ENCODE data around the gene SMC3. TPM values are rescaled to one million over a fixed set of nuclear protein-coding genes. Genes with fewer than 3 reads are reported as not detected.
A peak's percentile ranks its signal among the peaks of the same experiment; 100 is the strongest.

SMC3 gene
- total RNA-seq, 1 experiment from 2014 or later = 64.3 TPM

- TF ChIP-seq, protein P1, sequence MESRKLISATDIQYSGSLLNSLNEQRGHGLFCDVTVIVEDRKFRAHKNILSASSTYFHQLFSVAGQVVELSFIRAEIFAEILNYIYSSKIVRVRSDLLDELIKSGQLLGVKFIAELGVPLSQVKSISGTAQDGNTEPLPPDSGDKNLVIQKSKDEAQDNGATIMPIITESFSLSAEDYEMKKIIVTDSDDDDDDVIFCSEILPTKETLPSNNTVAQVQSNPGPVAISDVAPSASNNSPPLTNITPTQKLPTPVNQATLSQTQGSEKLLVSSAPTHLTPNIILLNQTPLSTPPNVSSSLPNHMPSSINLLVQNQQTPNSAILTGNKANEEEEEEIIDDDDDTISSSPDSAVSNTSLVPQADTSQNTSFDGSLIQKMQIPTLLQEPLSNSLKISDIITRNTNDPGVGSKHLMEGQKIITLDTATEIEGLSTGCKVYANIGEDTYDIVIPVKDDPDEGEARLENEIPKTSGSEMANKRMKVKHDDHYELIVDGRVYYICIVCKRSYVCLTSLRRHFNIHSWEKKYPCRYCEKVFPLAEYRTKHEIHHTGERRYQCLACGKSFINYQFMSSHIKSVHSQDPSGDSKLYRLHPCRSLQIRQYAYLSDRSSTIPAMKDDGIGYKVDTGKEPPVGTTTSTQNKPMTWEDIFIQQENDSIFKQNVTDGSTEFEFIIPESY (IDR thresholded peaks at IDR 0.05; ENCODE audit: extremely low read depth, insufficient replicate concordance, low read length) = no peak
- no peak for TF ChIP-seq ELF1 (IDR thresholded peaks at IDR 0.05; ENCODE audit: borderline replicate concordance, low read depth)
- no peak for TF ChIP-seq SIN3A (IDR thresholded peaks at IDR 0.05; ENCODE audit: low read depth)
- TF ChIP-seq, protein P2, sequence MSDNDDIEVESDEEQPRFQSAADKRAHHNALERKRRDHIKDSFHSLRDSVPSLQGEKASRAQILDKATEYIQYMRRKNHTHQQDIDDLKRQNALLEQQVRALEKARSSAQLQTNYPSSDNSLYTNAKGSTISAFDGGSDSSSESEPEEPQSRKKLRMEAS (IDR thresholded peaks at IDR 0.05) = no peak
- no peak for TF ChIP-seq ZNF274 (IDR thresholded peaks at IDR 0.05; ENCODE audit: low read depth, low read length)
- TF ChIP-seq EZH2 (IDR thresholded peaks at IDR 0.05) = no peak
- TF ChIP-seq CEBPB (IDR thresholded peaks at IDR 0.05; ENCODE audit: low read depth) = no peak
Measured at GRCh38 chr10:110608087-110608486, 40.6 kb downstream of the SMC3 start (continued).

GRCh38 chr10:110609605-110610004, 42.1 kb downstream of the SMC3 start:
- ATAC-seq = peak; percentile 78
- no TSS peak for BruUV-seq (replicated peaks)

More at GRCh38 chr10:110609605-110610004, 42.1 kb downstream of the SMC3 start:
- Histone ChIP-seq H3K79me2 (ENCODE audit: insufficient read depth, low read length) (no peaks in the 10 kb centered on the region), H3K9ac (ENCODE audit: low read length) (no peak overlapping the region), H2AFZ (ENCODE audit: low read depth, low read length, poor library complexity, severe bottlenecking) (no peak overlapping the region), H3K9me2 (ENCODE audit: insufficient read depth) (no peaks in the 10 kb centered on the region), H3K27me3 (ENCODE audit: insufficient read depth, low read length) (0 out of 2 replicates have a peak, but pooled peaks cover 4% of the 10 kb centered on the region), H4K20me1 (ENCODE audit: insufficient read depth) (no peaks in the 10 kb centered on the region), H3K4me2 (ENCODE audit: low read length) (no peak overlapping the region), H3K27ac (ENCODE audit: low read depth, low read length) (no peak overlapping the region), H3K4me1 (ENCODE audit: control insufficient read depth in 1 of 2, insufficient read depth in 2 of 2, low read length in 2 of 2) (peaks cover 0 to 9% of the 10 kb centered on the region in 2 experiments; a peak in 1 of 4 replicates), H3K9me3 (ENCODE audit: control insufficient read depth in 1 of 2, insufficient read depth in 1 of 2, low read depth in 1 of 2, low read length in 2 of 2) (no peaks in the 10 kb centered on the region), H3K4me3 (replicated peaks in 1 of 2; ENCODE audit: low read depth in 1 of 2, low read length in 2 of 2) (no peak overlapping the region), H3K36me3 (ENCODE audit: control insufficient read depth in 1 of 2, insufficient read depth in 2 of 2, low read length in 2 of 2) (peaks cover 15 to 20% of the 10 kb centered on the region in 2 experiments)
- intact Hi-C loops (cut with micrococcal nuclease) = loop anchor here (1.0 to 10.0 kb wide), 7 partner anchors 63 to 985 kb away; no protein-coding TSS in a partner anchor
- POLR2A ChIA-PET = no interaction called here
- RAD21 ChIA-PET (ENCODE audit: low non-redundant PET in 1 of 2, low total read pairs in 2 of 2, uncharacterized antibody in 2 of 2, unreplicated experiment in 2 of 2) = interaction anchor here in 1 of 2 experiments (0.8 kb wide), 1 partner anchor 63 kb away, joined by 3 read pairs; no protein-coding TSS in a partner anchor
- peak; percentile 15 for DNase-seq (ENCODE audit: low read depth, low spot score)
- TF ChIP-seq RAD21 (IDR thresholded peaks at IDR 0.05; ENCODE audit: low read depth) (peak; percentile 55), SIN3A (IDR thresholded peaks at IDR 0.05; ENCODE audit: low read depth) (no peak)
- TF ChIP-seq, protein P2 (IDR thresholded peaks at IDR 0.05) = peak; percentile 26; the same call in 1 of the 2 replicates
- TF ChIP-seq, protein P3, sequence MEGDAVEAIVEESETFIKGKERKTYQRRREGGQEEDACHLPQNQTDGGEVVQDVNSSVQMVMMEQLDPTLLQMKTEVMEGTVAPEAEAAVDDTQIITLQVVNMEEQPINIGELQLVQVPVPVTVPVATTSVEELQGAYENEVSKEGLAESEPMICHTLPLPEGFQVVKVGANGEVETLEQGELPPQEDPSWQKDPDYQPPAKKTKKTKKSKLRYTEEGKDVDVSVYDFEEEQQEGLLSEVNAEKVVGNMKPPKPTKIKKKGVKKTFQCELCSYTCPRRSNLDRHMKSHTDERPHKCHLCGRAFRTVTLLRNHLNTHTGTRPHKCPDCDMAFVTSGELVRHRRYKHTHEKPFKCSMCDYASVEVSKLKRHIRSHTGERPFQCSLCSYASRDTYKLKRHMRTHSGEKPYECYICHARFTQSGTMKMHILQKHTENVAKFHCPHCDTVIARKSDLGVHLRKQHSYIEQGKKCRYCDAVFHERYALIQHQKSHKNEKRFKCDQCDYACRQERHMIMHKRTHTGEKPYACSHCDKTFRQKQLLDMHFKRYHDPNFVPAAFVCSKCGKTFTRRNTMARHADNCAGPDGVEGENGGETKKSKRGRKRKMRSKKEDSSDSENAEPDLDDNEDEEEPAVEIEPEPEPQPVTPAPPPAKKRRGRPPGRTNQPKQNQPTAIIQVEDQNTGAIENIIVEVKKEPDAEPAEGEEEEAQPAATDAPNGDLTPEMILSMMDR (IDR thresholded peaks at IDR 0.05 in 2 of 3, conservative IDR thresholded peaks at IDR 0.05 in 1 of 3; ENCODE audit: borderline replicate concordance in 1 of 3, insufficient read depth in 1 of 3, low read depth in 2 of 3, low read length in 2 of 3) = peak in 2 of 3 experiments; percentile 25 to 53; a peak in 3 of 6 replicates
- CTCF ChIA-PET = interaction anchor here (0.7 to 2.7 kb wide), 9 partner anchors 10 to 1528 kb away, joined by 3 to 21 read pairs (median 6); partner anchors contain the start of gene SMNDC1

Measured in HCT116 (cell line).